Naive B cell (primary cell): ENCODE data around the gene BICDL2. TPM values are rescaled to one million over a fixed set of nuclear protein-coding genes. Genes with fewer than 3 reads are reported as not detected.
"Not testable (repeated sequence)": the region's sequence is repeated elsewhere in the genome, so short reads cannot be mapped to it uniquely, and the experiment has no call there.

ENCODE experiments used
- ATAC-seq, 2 donors: fragments of 150-1000 bp; cut with Tn5 transposase; 2 replicates each; pipeline ENCODE4 v1.10.0; 2021; ENCODE audit warnings: low read depth in 2 of 2, mild to moderate bottlenecking in 2 of 2, moderate library complexity in 2 of 2
- DNase-seq: peaks from one replicate; pipeline ENCODE4 v3.0.0; 2022
- H3K27ac Mint-ChIP-seq, 6 donors: one replicate each; pipeline ENCODE4 v1.8.0; 2020 to 2022; ENCODE audit warnings: mild to moderate bottlenecking in 6 of 6, mixed read lengths in 6 of 6, moderate library complexity in 5 of 6, inconsistent platforms in 2 of 6
- H3K27me3 Mint-ChIP-seq, 3 donors: one replicate each; pipeline ENCODE4 v1.8.0; 2021 to 2022; ENCODE audit warnings: mixed read lengths in 3 of 3, mild to moderate bottlenecking in 1 of 3
- H3K36me3 Mint-ChIP-seq, 2 donors: one replicate each; pipeline ENCODE4 v1.8.0; 2020 to 2022; ENCODE audit warnings: mixed read lengths in 2 of 2, inconsistent platforms in 1 of 2, mild to moderate bottlenecking in 1 of 2
- H3K4me1 Mint-ChIP-seq, 3 donors: one replicate each; pipeline ENCODE4 v1.8.0; 2020 to 2022; ENCODE audit warnings: mixed read lengths in 3 of 3, inconsistent platforms in 1 of 3, mild to moderate bottlenecking in 1 of 3, moderate library complexity in 1 of 3
- H3K4me3 Mint-ChIP-seq, 8 donors: one replicate each; pipeline ENCODE4 v1.8.0; 2020 to 2022; ENCODE audit warnings: mild to moderate bottlenecking in 8 of 8, mixed read lengths in 8 of 8, moderate library complexity in 8 of 8, inconsistent platforms in 2 of 8
- H3K9me3 Mint-ChIP-seq, 7 donors: one replicate each; pipeline ENCODE4 v1.8.0; 2020 to 2022; ENCODE audit warnings: mixed read lengths in 7 of 7, mild to moderate bottlenecking in 5 of 7, inconsistent platforms in 2 of 7, moderate library complexity in 1 of 7
- polyA plus RNA-seq, 6 donors: library from polyadenylated mRNA; unstranded; fragments of 300-500 nt; fragmentation: Illumina TruSeq; gene quantifications; one replicate each; pipeline ENCODE4 v1.2.3, GENCODE V29; 2021; ENCODE audit warnings: low read depth in 6 of 6

Gene BICDL2
- polyA plus RNA-seq, 6 donors from 2014 or later, result not detected

GRCh38 chr16:3059723-3060242 lies 23.0 kb upstream of the BICDL2 start:
- H3K4me1 Mint-ChIP-seq, result peaks cover 14 to 29% (median 22%) of the 10 kb centered on the region in 3 donors
- H3K36me3 Mint-ChIP-seq, result no peaks in the 10 kb centered on the region
- peak overlapping the region in 3 of 6 donors; percentile 57 to 95 (median 84) for H3K27ac Mint-ChIP-seq

GRCh38 chr16:3059041-3059722 lies 22.4 kb upstream of the BICDL2 start:
- ATAC-seq (peak; percentile 91 to 92), DNase-seq (peak; percentile 86)
- H3K4me3 Mint-ChIP-seq, result peak overlapping the region; percentile 73 to 91 (median 88)
- H3K27me3 Mint-ChIP-seq, result peaks cover 0 to 8% (median 0%) of the 10 kb centered on the region in 3 donors
- no peaks in the 10 kb centered on the region for H3K9me3 Mint-ChIP-seq
- peak overlapping the region in 2 of 6 donors; percentile 84 to 95 for H3K27ac Mint-ChIP-seq
- peaks cover 18 to 31% (median 24%) of the 10 kb centered on the region in 3 donors for H3K4me1 Mint-ChIP-seq
- H3K36me3 Mint-ChIP-seq, result no peaks in the 10 kb centered on the region

More at GRCh38 chr16:3059723-3060242, 23.0 kb upstream of the BICDL2 start:
- Mint-ChIP-seq H3K9me3 (no peaks in the 10 kb centered on the region), H3K4me3 (peak overlapping the region; percentile 73 to 91 (median 87)), H3K27me3 (peaks cover 0 to 8% (median 0%) of the 10 kb centered on the region in 3 donors)
- no peak for DNase-seq
- ATAC-seq, result no peak

- peak overlapping the region in 1 of 6 donors; percentile 30 for H3K27ac Mint-ChIP-seq
- peak; percentile 29 for DNase-seq
- peaks cover 25 to 31% (median 30%) of the 10 kb centered on the region in 3 donors for H3K4me1 Mint-ChIP-seq
- peak overlapping the region; percentile 73 to 90 (median 86) for H3K4me3 Mint-ChIP-seq
- ATAC-seq, result peak; percentile 50 to 52
- H3K36me3 Mint-ChIP-seq, result no peaks in the 10 kb centered on the region
- peaks cover 0 to 7% (median 0%) of the 10 kb centered on the region in 3 donors for H3K27me3 Mint-ChIP-seq
- H3K9me3 Mint-ChIP-seq, result no peaks in the 10 kb centered on the region
Observed at GRCh38 chr16:3058139-3059030, 21.6 kb upstream of the BICDL2 start.

GRCh38 chr16:3057181-3058138 lies 20.7 kb upstream of the BICDL2 start:
- ATAC-seq, result no peak
- Mint-ChIP-seq H3K36me3 (no peaks in the 10 kb centered on the region), H3K4me3 (peak overlapping the region; percentile 26 to 84 (median 64)), H3K9me3 (no peaks in the 10 kb centered on the region), H3K27me3 (no peaks in the 10 kb centered on the region), H3K27ac (no peak overlapping the region), H3K4me1 (peaks cover 25 to 31% (median 30%) of the 10 kb centered on the region in 3 donors)
- no peak for DNase-seq

GRCh38 chr16:3056336-3057180 lies 19.8 kb upstream of the BICDL2 start:
- peak overlapping the region in 1 of 6 donors; percentile 54 for H3K27ac Mint-ChIP-seq
- H3K27me3 Mint-ChIP-seq, result no peaks in the 10 kb centered on the region
- DNase-seq (no peak), ATAC-seq (no peak)
- peak overlapping the region in 4 of 8 donors; percentile 15 to 67 (median 48) for H3K4me3 Mint-ChIP-seq
- H3K9me3 Mint-ChIP-seq, result no peaks in the 10 kb centered on the region
- peaks cover 25 to 31% (median 30%) of the 10 kb centered on the region in 3 donors for H3K4me1 Mint-ChIP-seq
- no peaks in the 10 kb centered on the region for H3K36me3 Mint-ChIP-seq

- not testable (repeated sequence) for ATAC-seq
- H3K4me3 Mint-ChIP-seq, result peak overlapping the region in 3 of 8 donors; percentile 25 to 57 (median 37)
- H3K4me1 Mint-ChIP-seq, result peaks cover 25 to 31% (median 30%) of the 10 kb centered on the region in 3 donors
Observed at GRCh38 chr16:3055734-3056115, 19.0 kb upstream of the BICDL2 start.

GRCh38 chr16:3054965-3055733 lies 18.4 kb upstream of the BICDL2 start:
- H3K4me1 Mint-ChIP-seq, result peaks cover 25 to 31% (median 30%) of the 10 kb centered on the region in 3 donors
- ATAC-seq, result no peak

More at GRCh38 chr16:3055734-3056115, 19.0 kb upstream of the BICDL2 start:
- not testable (repeated sequence) for H3K27me3 Mint-ChIP-seq, DNase-seq, H3K36me3 Mint-ChIP-seq, H3K9me3 Mint-ChIP-seq, H3K27ac Mint-ChIP-seq

GRCh38 chr16:3053330-3053710 lies 16.6 kb upstream of the BICDL2 start:
- H3K27ac Mint-ChIP-seq, H3K36me3 Mint-ChIP-seq, ATAC-seq, DNase-seq, H3K9me3 Mint-ChIP-seq: not testable (repeated sequence)
- peak overlapping the region in 1 of 8 donors; percentile 11 for H3K4me3 Mint-ChIP-seq
- peaks cover 19 to 27% (median 20%) of the 10 kb centered on the region in 3 donors for H3K4me1 Mint-ChIP-seq
- H3K27me3 Mint-ChIP-seq, result peaks cover 3 to 15% (median 10%) of the 10 kb centered on the region in 3 donors

More at GRCh38 chr16:3054965-3055733, 18.4 kb upstream of the BICDL2 start:
- no peak for DNase-seq
- Mint-ChIP-seq H3K9me3 (no peaks in the 10 kb centered on the region), H3K27ac (peak overlapping the region in 2 of 6 donors; percentile 2 to 65), H3K36me3 (no peaks in the 10 kb centered on the region), H3K27me3 (peaks cover 0 to 3% (median 0%) of the 10 kb centered on the region in 3 donors), H3K4me3 (peak overlapping the region in 3 of 8 donors; percentile 23 to 57 (median 37))

- H3K4me3 Mint-ChIP-seq, result not testable (repeated sequence)
Observed at GRCh38 chr16:3052571-3053329, 16.0 kb upstream of the BICDL2 start.

GRCh38 chr16:3051494-3051893 lies 14.8 kb upstream of the BICDL2 start:
- no peak for DNase-seq
- no peak overlapping the region for H3K27ac Mint-ChIP-seq
- ATAC-seq, result no peak
- no peaks in the 10 kb centered on the region for H3K9me3 Mint-ChIP-seq
- H3K4me1 Mint-ChIP-seq, result peaks cover 14 to 24% (median 16%) of the 10 kb centered on the region in 3 donors
- peaks cover 6 to 30% (median 16%) of the 10 kb centered on the region in 3 donors for H3K27me3 Mint-ChIP-seq
- H3K36me3 Mint-ChIP-seq, result no peaks in the 10 kb centered on the region
- no peak overlapping the region for H3K4me3 Mint-ChIP-seq

More at GRCh38 chr16:3052571-3053329, 16.0 kb upstream of the BICDL2 start:
- peaks cover 6 to 20% (median 16%) of the 10 kb centered on the region in 3 donors for H3K27me3 Mint-ChIP-seq
- not testable (repeated sequence) for ATAC-seq, H3K27ac Mint-ChIP-seq, DNase-seq, H3K9me3 Mint-ChIP-seq, H3K36me3 Mint-ChIP-seq
- H3K4me1 Mint-ChIP-seq, result peaks cover 19 to 28% (median 20%) of the 10 kb centered on the region in 3 donors
